Measurements from ENCODE around the gene TGIF2.

DNA sequence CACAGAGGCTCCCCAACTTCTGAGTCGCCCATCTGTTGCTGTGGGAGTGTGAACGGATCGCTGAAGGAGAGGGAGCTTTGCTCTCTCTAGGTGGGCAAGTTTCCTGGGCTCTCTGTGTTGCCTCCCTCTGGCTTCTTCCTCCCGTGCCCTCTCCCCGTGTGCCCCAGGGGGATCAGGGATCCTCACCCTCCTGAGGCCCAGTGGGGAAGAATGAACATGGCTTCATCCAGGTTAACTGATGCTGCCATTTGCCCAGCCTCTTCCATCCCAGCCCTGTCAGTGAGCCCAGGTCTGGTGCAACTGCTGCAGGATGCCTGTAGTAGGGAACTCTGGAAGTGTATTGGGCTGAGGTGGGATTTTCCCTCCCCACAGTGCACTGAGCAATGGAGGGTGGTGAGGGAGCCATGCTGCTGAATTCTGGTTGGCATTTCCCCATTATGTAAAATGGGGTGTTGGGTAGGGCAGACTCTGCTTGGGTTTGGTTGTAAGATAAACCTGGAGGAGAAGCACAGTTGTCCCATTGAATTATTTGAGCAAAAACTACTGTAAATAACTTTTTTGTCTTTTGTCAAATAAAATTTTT, 20.0 kb downstream of the TGIF2 start:
- TF ChIP-seq EZH2 (IDR thresholded peaks at IDR 0.05; ENCODE audit: borderline replicate concordance, low read length) (no peak), CTCF (IDR thresholded peaks at IDR 0.05; ENCODE audit: low read length) (no peak)
